Fibroblast of lung (primary cell): Measurements from ENCODE around the gene PTMA. TPM values are rescaled to one million over a fixed set of nuclear protein-coding genes. Genes with fewer than 3 reads are reported as not detected.
A peak's percentile ranks its signal among the peaks of the same experiment; 100 is the strongest.

ENCODE experiments used
- DNase-seq, 2 donors: peaks; one replicate each; pipeline versions ENCODE4 v3.0.0 to v3.0.0-alpha.2; 2010; ENCODE audit warnings: low read depth in 2 of 2
- H2AFZ ChIP-seq: 2 replicates; pipeline ENCODE4 v1.5.1; 2012; ENCODE audit warnings: low read length, control low read depth, inconsistent platforms
- H3K27ac ChIP-seq: 2 replicates; pipeline ENCODE4 v1.5.1; 2011; ENCODE audit warnings: low read length, control low read depth; ENCODE audit not compliant: insufficient read depth
- H3K27me3 ChIP-seq: 2 replicates; pipeline ENCODE4 v1.5.1; 2011; ENCODE audit warnings: mild to moderate bottlenecking, low read length; ENCODE audit not compliant: control insufficient read depth, insufficient read depth
- H3K36me3 ChIP-seq: 2 replicates; pipeline ENCODE4 v1.5.1; 2011; ENCODE audit warnings: low read length; ENCODE audit not compliant: control insufficient read depth, insufficient read depth
- H3K4me1 ChIP-seq: 2 replicates; pipeline ENCODE4 v1.5.1; 2011; ENCODE audit warnings: low read length; ENCODE audit not compliant: control insufficient read depth, insufficient read depth; ENCODE audit errors: extremely low read depth
- H3K4me2 ChIP-seq: 2 replicates; pipeline ENCODE4 v1.5.1; 2011; ENCODE audit warnings: low read length, control low read depth; ENCODE audit not compliant: insufficient read depth; ENCODE audit errors: extremely low read depth
- H3K4me3 ChIP-seq, 4 experiments: fragments of 200-600 bp in 1 of 4; sonication (generic) in 1 of 4; replicated peaks in 1 of 4; 2 replicates each; pipeline ENCODE4 v1.5.1; 2011 to 2016; ENCODE audit warnings: low read length in 4 of 4, low read depth in 3 of 4, mild to moderate bottlenecking in 3 of 4, control low read depth in 2 of 4, inconsistent platforms in 1 of 4, mixed read lengths in 1 of 4; ENCODE audit not compliant: insufficient read depth in 1 of 4; ENCODE audit errors: control extremely low read depth in 1 of 4
- H3K79me2 ChIP-seq: 2 replicates; pipeline ENCODE4 v1.5.1; 2012; ENCODE audit warnings: mild to moderate bottlenecking, low read length, inconsistent platforms; ENCODE audit not compliant: control insufficient read depth, insufficient read depth
- H3K9ac ChIP-seq: 2 replicates; pipeline ENCODE4 v1.5.1; 2011; ENCODE audit warnings: mild to moderate bottlenecking, low read length, control low read depth; ENCODE audit not compliant: insufficient read depth
- H3K9me3 ChIP-seq: 2 replicates; pipeline ENCODE4 v1.5.1; 2012; ENCODE audit warnings: low read depth, low read length; ENCODE audit not compliant: control insufficient read depth, insufficient read depth
- H4K20me1 ChIP-seq: 2 replicates; pipeline ENCODE4 v1.5.1; 2011; ENCODE audit warnings: low read length; ENCODE audit not compliant: control insufficient read depth, insufficient read depth; ENCODE audit errors: extremely low read depth
- EZH2 ChIP-seq: IDR thresholded peaks from 2 replicates; pipeline ENCODE4 v1.5.1; 2012; ENCODE audit warnings: low read length, control low read depth, mild to moderate bottlenecking; ENCODE audit errors: missing control alignments
- polyA plus RNA-seq, 2 donors: library from polyadenylated mRNA; depleted of rRNA in 1 of 2; stranded (reverse) in 1 of 2; unstranded in 1 of 2; fragments of >200 nt; gene quantifications; 2 replicates each; pipeline ENCODE4 v1.2.1, GENCODE V29; 2011 to 2012; ENCODE audit warnings: missing spikeins in 1 of 2
- total RNA-seq: library from RNA; depleted of rRNA; stranded (reverse); fragments of >200 nt; gene quantifications from 2 replicates; pipeline ENCODE4 v1.2.1, GENCODE V29; 2014
- TF ChIP-seq, protein P1 (sequence below), 2 donors: IDR thresholded peaks in 1 of 2; conservative IDR thresholded peaks in 1 of 2; 1 replicate in 1 of 2; 2 replicates in 1 of 2; pipeline ENCODE4 v1.5.1; 2011 to 2012; ENCODE audit warnings: low read length in 2 of 2, control low read depth in 1 of 2, inconsistent platforms in 1 of 2, low read depth in 1 of 2, mild to moderate bottlenecking in 1 of 2

PTMA gene
- total and polyA plus RNA-seq, 2 donors (not counting 1 experiment from before 2014, with no cell fraction given) = 481 to 650 TPM

DNA sequence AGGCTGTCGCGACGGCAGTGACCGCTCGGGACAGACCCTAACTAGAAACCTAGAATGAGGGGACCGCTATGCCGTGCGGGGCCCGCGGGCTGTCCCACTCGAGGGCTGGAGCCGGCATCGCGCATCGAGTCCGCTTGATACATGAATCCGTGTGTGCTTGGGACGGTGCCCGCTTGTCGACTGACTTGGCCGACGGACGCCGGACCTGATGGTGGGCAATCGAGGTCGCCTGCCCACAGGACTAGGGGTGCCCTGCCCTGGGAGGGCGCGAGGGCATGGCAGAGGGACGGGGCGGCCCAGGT lies 749 bp upstream of the PTMA start:
- Histone ChIP-seq H3K9me3 (no peaks in the 10 kb centered on the region), H3K79me2 (peaks cover 42% of the 10 kb centered on the region), H3K4me1 (peaks cover 14% of the 10 kb centered on the region), H3K4me2 (peak overlapping the region; percentile 78), H2AFZ (peak overlapping the region; percentile 100), H3K27ac (peak overlapping the region; percentile 99), H3K4me3 (peak overlapping the region in 2 of 4 experiments; percentile 73 to 74), H3K36me3 (peaks cover 5% of the 10 kb centered on the region), H4K20me1 (no peaks in the 10 kb centered on the region), H3K9ac (peak overlapping the region; percentile 60), H3K27me3 (no peaks in the 10 kb centered on the region)
- peak; percentile 54 to 56 for DNase-seq
- TF ChIP-seq EZH2 = no peak
- TF ChIP-seq, protein P1, sequence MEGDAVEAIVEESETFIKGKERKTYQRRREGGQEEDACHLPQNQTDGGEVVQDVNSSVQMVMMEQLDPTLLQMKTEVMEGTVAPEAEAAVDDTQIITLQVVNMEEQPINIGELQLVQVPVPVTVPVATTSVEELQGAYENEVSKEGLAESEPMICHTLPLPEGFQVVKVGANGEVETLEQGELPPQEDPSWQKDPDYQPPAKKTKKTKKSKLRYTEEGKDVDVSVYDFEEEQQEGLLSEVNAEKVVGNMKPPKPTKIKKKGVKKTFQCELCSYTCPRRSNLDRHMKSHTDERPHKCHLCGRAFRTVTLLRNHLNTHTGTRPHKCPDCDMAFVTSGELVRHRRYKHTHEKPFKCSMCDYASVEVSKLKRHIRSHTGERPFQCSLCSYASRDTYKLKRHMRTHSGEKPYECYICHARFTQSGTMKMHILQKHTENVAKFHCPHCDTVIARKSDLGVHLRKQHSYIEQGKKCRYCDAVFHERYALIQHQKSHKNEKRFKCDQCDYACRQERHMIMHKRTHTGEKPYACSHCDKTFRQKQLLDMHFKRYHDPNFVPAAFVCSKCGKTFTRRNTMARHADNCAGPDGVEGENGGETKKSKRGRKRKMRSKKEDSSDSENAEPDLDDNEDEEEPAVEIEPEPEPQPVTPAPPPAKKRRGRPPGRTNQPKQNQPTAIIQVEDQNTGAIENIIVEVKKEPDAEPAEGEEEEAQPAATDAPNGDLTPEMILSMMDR (conservative IDR thresholded peaks at IDR 0.05 in 1 of 2, IDR thresholded peaks at IDR 0.05 in 1 of 2; ENCODE audit: low read depth in 1 of 2, low read length in 2 of 2) = no peak

DNA sequence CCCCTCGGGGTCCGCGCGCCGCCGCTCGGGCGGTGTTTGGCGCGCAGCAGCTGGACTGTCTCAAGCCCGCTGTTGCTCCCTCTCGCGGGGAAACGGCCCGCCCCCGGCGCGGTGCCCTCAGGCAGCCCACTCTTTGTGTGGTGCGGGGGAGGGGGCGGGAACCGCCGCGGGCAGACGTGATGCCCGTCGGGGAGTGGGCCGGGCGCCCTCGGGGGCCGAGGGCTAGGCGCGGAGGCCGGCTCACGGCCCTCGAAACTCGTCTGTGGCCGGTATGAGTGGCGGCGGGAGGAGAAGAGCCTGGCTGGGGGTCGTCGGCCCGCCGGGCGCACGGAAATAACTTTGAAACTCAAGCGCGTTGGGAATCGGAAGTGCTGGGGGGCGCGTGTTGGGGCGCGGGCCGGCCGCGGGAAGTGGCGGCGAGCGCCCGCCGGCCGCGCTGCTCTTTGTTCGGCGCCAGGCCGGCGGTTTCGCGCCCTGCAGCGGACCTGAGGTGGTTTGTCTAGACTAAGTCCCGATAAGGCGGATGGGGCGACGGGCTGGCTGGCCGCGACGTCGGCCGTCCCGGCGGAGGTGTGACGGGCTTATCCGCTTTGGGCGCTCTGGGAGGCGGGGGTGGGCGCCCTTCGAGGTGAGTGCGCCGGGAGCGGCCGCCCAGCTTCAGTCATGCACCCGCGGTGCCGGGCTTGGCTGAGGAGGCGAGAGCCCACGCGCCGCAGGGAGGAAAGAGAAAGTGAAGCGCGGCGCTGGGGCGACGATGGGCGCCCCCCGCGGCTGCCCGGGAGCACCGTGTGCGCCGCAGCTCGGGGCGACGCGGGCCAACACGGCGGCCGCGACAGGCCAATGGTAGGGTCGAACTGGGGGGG lies 679 bp downstream of the PTMA start:
- Histone ChIP-seq H3K9me3 (no peaks in the 10 kb centered on the region), H3K4me1 (peaks cover 14% of the 10 kb centered on the region), H3K9ac (peak overlapping the region; percentile 97), H3K79me2 (peaks cover 43% of the 10 kb centered on the region), H3K4me2 (peak overlapping the region; percentile 51), H2AFZ (no peak overlapping the region), H3K4me3 (peak overlapping the region; percentile 82 to 95 (median 92)), H3K27ac (peak overlapping the region; percentile 93), H4K20me1 (no peaks in the 10 kb centered on the region), H3K36me3 (peaks cover 5% of the 10 kb centered on the region), H3K27me3 (no peaks in the 10 kb centered on the region)
- DNase-seq = peak; percentile 40 to 42
- TF ChIP-seq, protein P1 (conservative IDR thresholded peaks at IDR 0.05 in 1 of 2, IDR thresholded peaks at IDR 0.05 in 1 of 2; ENCODE audit: low read depth in 1 of 2, low read length in 2 of 2) = no peak
- no peak for TF ChIP-seq EZH2

DNA sequence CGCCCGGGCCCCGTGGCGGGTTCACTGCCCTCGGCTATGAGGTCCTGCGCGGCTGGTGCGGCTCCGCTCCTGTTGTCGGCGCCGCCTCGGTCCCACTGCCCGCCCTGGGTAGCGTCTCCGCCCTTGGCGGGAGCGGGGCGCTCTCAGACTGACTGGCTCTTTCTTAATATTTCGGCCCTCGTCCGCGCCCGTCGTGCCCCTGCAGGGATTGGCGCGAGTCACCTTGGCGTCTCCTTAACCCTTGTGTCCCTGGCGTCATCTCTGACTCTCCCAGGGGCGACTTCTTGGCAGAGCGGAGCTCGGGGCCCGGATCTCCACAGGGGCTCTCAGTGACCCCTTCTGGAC lies 1.3 kb downstream of the PTMA start:
- H3K36me3 ChIP-seq = peaks cover 5% of the 10 kb centered on the region
- no peak for TF ChIP-seq EZH2
- TF ChIP-seq, protein P1 (conservative IDR thresholded peaks at IDR 0.05 in 1 of 2, IDR thresholded peaks at IDR 0.05 in 1 of 2; ENCODE audit: low read depth in 1 of 2, low read length in 2 of 2) = no peak
- peak overlapping the region; percentile 93 for H3K27ac ChIP-seq
- no peak overlapping the region for H2AFZ ChIP-seq
- H3K4me2 ChIP-seq = peak overlapping the region; percentile 84
- H3K79me2 ChIP-seq = peaks cover 44% of the 10 kb centered on the region
- H3K27me3 ChIP-seq = no peaks in the 10 kb centered on the region
- H3K4me3 ChIP-seq = peak overlapping the region; percentile 82 to 95 (median 92)
- peak overlapping the region; percentile 97 for H3K9ac ChIP-seq
- H4K20me1 ChIP-seq = no peaks in the 10 kb centered on the region
- no peak for DNase-seq
- H3K9me3 ChIP-seq = no peaks in the 10 kb centered on the region
- peaks cover 14% of the 10 kb centered on the region for H3K4me1 ChIP-seq
